Ramos (cell line): Measurements from ENCODE around the gene PARVB.

Source experiments
- in situ Hi-C: fragments of 300-500 bp; cut with MboI; formaldehyde crosslinking; loops from one replicate; pipeline ENCODE4 v1.14.3; 2022; ENCODE audit warnings: low sequenced_read_pairs; ENCODE audit not compliant: unreplicated experiment

PARVB gene

GRCh38 chr22:44024288-44024921, at the start of gene PARVB:
TSS of gene PARVB (plus strand) at chr22:44024302. CDS start at chr22:44024340, 38 bp downstream.
- in situ Hi-C loops = no loop called here

DNA sequence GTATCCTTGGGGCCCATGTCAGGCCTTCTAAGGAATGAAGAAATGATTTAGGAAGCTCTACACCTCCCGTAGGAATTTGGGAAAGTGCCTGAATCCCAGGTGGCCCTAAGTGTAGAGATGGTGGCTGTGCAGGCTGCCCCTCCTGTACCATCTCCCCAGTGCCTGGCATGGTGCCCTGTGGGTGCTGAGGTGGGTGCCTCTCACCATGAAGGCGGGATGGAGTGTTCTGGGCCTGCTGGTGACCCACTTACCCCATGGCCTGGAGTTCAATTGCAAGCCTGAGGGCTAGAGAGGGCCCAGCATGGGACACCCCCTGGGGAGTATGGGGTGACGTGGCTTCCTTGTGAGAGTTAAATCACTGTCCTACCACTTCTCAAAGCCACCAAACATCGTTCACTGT, 49.1 kb upstream of the PARVB start:
- in situ Hi-C loops = no loop called here

GRCh38 chr22:43976861-43977795, 47.0 kb upstream of the PARVB start:
- in situ Hi-C loops = no loop called here

- in situ Hi-C loops = no loop called here
Observed at GRCh38 chr22:43978558-43978957, 45.5 kb upstream of the PARVB start.

DNA sequence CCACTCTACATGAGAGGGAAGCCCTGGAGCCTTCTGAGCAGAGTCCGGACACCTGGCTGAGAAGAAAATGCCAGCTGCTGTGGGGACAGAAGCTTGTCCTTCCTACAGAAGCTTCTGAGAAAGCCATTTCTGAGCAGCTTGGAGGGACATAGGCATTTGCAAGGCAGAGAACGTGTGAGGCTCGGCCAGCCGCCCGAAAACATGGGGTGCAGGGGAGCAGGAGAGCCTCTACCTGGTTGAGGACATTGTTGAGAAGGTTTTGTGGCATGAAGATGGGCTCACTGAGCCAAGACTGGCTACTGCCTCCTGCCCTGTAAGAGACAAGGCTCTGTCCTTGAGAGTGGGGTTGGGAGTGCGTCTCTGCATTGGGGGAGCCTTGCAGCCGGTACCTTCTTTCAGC, 43.5 kb upstream of the PARVB start:
- in situ Hi-C loops = no loop called here

GRCh38 chr22:43980996-43981395, 43.1 kb upstream of the PARVB start:
- in situ Hi-C loops = no loop called here

GRCh38 chr22:43983808-43984207, 40.3 kb upstream of the PARVB start:
- in situ Hi-C loops = no loop called here

- in situ Hi-C loops = no loop called here
Observed at GRCh38 chr22:43985532-43985931, 38.6 kb upstream of the PARVB start.

- in situ Hi-C loops = no loop called here
Observed at GRCh38 chr22:43988116-43988820, 35.8 kb upstream of the PARVB start.

DNA sequence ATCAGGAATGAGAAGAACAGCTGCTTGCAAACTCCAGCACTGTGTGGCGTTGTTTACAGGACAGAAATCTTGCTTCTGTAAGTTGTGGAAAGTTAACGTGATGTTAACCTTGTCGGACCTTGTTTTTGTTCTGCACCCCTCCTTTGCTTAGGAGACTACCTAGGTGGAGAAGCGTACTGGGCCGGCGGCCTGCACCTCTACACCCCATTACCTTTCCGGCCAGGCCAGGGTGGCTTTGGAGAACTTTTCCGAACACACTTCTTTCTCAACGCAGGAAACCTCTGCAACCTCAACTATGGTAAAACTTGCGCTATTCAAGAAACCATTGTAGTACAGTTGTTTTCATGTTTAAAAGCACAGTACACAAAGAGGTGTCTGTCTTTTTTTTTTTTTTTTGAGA, 35.1 kb upstream of the PARVB start:
- in situ Hi-C loops = no loop called here

GRCh38 chr22:43990044-43990443, 34.1 kb upstream of the PARVB start:
- in situ Hi-C loops = loop anchor here (10.0 kb wide), 1 partner anchor 635 kb away; no protein-coding TSS in a partner anchor

- in situ Hi-C loops = loop anchor here (10.0 kb wide), 1 partner anchor 633 kb away; no protein-coding TSS in a partner anchor
Observed at GRCh38 chr22:43991316-43992020, 32.6 kb upstream of the PARVB start.

DNA sequence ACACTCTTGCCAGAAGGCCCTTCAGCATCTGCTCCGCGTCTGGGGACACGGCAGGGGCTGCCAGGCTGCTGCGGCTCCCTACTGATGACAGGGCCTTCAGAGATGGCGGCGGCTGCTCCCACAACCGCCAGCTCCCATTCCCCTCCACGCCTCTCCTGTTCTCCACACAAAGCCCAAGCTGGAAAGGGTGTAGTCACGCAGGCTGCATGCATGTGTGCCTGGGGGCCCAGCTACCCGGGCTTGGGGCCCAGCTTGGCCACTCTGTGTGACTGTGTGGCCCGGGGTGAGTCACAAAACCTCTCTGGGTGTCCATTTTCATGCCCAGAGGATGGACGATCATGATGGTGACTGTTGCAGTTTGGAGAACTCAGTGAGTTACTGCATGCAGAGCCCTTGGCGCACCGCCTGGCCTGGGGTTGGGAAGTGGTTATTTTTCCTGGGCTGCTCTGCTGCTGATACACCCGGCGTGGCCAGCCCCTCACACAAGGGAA, 31.7 kb upstream of the PARVB start:
- in situ Hi-C loops = loop anchor here (10.0 kb wide), 1 partner anchor 632 kb away; no protein-coding TSS in a partner anchor

GRCh38 chr22:43993072-43993760, 30.9 kb upstream of the PARVB start:
- in situ Hi-C loops = loop anchor here (10.0 kb wide), 1 partner anchor 632 kb away; no protein-coding TSS in a partner anchor

DNA sequence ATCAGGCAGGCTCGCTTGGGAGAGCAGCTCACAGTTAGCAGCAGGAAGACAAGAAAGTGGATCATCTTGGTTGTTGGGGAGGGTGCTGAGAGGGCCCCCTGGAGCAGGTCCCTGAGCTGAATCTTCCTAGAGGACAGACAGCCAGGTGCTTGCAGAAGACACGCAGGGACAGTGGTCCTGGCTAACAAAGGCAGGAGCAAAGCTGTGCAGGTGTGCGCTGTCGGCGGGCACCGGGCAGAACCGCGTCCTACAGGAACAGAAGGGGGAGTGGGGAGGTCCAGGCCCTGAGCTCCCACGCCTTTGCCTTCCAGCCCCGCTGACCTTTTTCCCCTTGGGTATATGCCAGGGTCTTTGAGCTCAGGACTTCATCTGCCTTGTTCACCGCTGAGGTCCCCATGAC, 30.1 kb upstream of the PARVB start:
- in situ Hi-C loops = loop anchor here (10.0 kb wide), 1 partner anchor 631 kb away; no protein-coding TSS in a partner anchor

DNA sequence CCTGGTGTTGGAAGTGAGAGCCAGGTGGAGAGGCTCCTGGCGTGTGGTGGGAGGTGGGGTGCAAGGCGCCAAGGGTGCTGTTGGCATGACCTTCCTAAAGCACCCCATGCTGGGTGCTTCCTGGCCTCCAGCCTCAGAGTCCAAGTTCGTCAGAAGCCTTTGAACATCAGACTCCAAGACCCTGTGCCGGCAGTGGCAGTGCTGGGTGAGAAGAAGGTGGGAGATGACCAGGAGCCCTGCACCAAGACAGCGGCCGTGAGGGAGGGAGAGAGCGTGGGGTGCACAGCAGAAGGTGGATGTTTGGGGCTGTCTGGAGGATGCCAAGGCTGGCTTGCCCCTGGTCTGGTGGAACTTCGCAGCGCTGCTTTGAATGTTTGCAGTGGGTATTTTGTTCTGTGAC, 29.7 kb upstream of the PARVB start:
- in situ Hi-C loops = loop anchor here (10.0 kb wide), 1 partner anchor 630 kb away; no protein-coding TSS in a partner anchor

DNA sequence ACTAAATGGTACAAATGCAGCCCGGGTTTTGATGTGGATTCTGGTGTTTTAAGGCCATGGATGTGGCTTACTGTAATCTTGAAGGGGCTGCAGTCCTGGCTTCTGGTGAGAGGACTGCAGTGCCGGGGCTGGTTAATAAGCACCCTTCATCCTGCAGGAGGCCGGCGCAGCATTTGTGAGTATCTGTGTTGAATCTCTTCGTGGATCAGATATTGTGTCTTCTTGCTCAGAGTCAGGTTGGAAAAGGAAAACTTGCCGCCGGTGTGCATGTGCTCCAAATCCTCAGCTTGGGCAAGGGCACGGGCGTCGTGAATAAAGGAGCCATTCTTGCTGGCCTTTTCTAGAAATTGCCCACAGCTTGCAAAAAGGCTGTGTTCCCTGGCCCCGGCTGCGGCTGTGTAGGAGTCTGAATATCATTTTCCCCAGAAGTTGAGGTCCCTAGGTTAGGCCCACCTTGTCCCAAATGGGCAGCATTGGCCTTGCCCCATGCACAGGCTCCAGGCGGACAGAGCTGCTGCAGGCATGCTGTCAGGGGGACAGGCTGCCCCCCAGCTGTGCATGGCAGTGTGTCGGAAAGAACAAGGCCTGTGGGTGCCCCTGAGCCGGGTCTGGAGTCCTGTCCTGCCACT, 28.9 kb upstream of the PARVB start:
- in situ Hi-C loops = loop anchor here (10.0 kb wide), 1 partner anchor 630 kb away; no protein-coding TSS in a partner anchor

GRCh38 chr22:43995798-43996169, 28.3 kb upstream of the PARVB start:
- in situ Hi-C loops = loop anchor here (10.0 kb wide), 1 partner anchor 629 kb away; no protein-coding TSS in a partner anchor
